ENCODE results near the gene RIPK4. TPM values are rescaled to one million over a fixed set of nuclear protein-coding genes. Genes with fewer than 3 reads are reported as not detected.
"Not testable (repeated sequence)": the region's sequence is repeated elsewhere in the genome, so short reads cannot be mapped to it uniquely, and the experiment has no call there.

RIPK4 gene
- total RNA-seq, 1 donor from 2014 or later = 51.1 TPM

- no peak for ATAC-seq
Measured at GRCh38 chr21:41737651-41738324, 29.1 kb downstream of the RIPK4 start.

- ATAC-seq = no peak
Measured at GRCh38 chr21:41736423-41736822, 30.4 kb downstream of the RIPK4 start.

GRCh38 chr21:41733951-41734689 is 32.7 kb downstream of the RIPK4 start:
- peak; percentile 71 for ATAC-seq

- ATAC-seq = peak; percentile 19
Measured at GRCh38 chr21:41731081-41731480, 35.8 kb downstream of the RIPK4 start.

- no peak for ATAC-seq
Measured at GRCh38 chr21:41730367-41730765, 36.5 kb downstream of the RIPK4 start.

GRCh38 chr21:41729701-41730366 is 37.0 kb downstream of the RIPK4 start:
- ATAC-seq = no peak

- peak; percentile 35 for ATAC-seq
Measured at GRCh38 chr21:41727784-41728763, 38.8 kb downstream of the RIPK4 start.

GRCh38 chr21:41726970-41727783 is 39.7 kb downstream of the RIPK4 start:
- peak; percentile 78 for ATAC-seq

- ATAC-seq = no peak
Measured at GRCh38 chr21:41726630-41726969, 40.3 kb downstream of the RIPK4 start.

- no peak for ATAC-seq
Measured at GRCh38 chr21:41726058-41726558, 40.7 kb downstream of the RIPK4 start.

GRCh38 chr21:41725421-41726031 is 41.3 kb downstream of the RIPK4 start:
- ATAC-seq = no peak

GRCh38 chr21:41723835-41724234 is 43.0 kb downstream of the RIPK4 start:
- ATAC-seq = not testable (repeated sequence)

- ATAC-seq = no peak
Measured at GRCh38 chr21:41722052-41723018, 44.5 kb downstream of the RIPK4 start.

- no peak for ATAC-seq
Measured at GRCh38 chr21:41720250-41720649, 46.6 kb downstream of the RIPK4 start.

- no peak for ATAC-seq
Measured at GRCh38 chr21:41719691-41720090, 47.2 kb downstream of the RIPK4 start.

- no peak for ATAC-seq
Measured at GRCh38 chr21:41717573-41718330, 49.1 kb downstream of the RIPK4 start.

GRCh38 chr21:41716751-41717150 is 50.1 kb downstream of the RIPK4 start:
- ATAC-seq = no peak

GRCh38 chr21:41715649-41716281 is 51.1 kb downstream of the RIPK4 start:
- peak; percentile 43 for ATAC-seq

All from esophagus mucosa (tissue), 1 donor.